Pancreas (tissue), 10 donors: ENCODE measurements around the gene NLRP6. TPM values are rescaled to one million over a fixed set of nuclear protein-coding genes. Genes with fewer than 3 reads are reported as not detected.
A peak's percentile ranks its signal among the peaks of the same experiment; 100 is the strongest.

Experiments used
- ATAC-seq, 4 donors: fragments of 200-7000 bp; cut with Tn5 transposase; one replicate each; pipeline versions ENCODE4 v1.8.0 to v1.9.1; 2020; ENCODE audit warnings: mild to moderate bottlenecking in 4 of 4, moderate library complexity in 4 of 4
- DNase-seq, 6 donors: peaks; one replicate each; pipeline ENCODE4 v3.0.0-alpha.2; 2020
- FAIRE-seq: peaks from 2 replicates; lab custom pipeline; 2012; peaks lifted over from hg19 to GRCh38; lab: Jason Lieb, UNC
- H3K27ac ChIP-seq, 4 donors: fragments of 200-600 bp; sonication (generic); 1 replicate in 3 of 4; 2 replicates in 1 of 4; pipeline versions ENCODE4 v1.5.0 to v1.8.0; 2020
- H3K27me3 ChIP-seq, 4 donors: fragments of 200-600 bp; one replicate each; pipeline ENCODE4 v1.8.0; 2021
- H3K36me3 ChIP-seq, 3 donors: fragments of 200-600 bp; sonication (generic) in 1 of 3; one replicate each; pipeline versions ENCODE4 v1.5.0 to v1.8.0; 2020 to 2021
- H3K4me1 ChIP-seq, 3 donors: fragments of 200-600 bp; one replicate each; pipeline ENCODE4 v1.8.0; 2021
- H3K4me3 ChIP-seq, 4 donors: fragments of 200-600 bp; sonication (generic) in 2 of 4; one replicate each; pipeline versions ENCODE4 v1.5.0 to v1.8.0; 2020 to 2021
- H3K9me3 ChIP-seq, 4 donors: fragments of 200-600 bp; one replicate each; pipeline ENCODE4 v1.8.0; 2021
- WGBS, 2 donors: extraction: QIAGEN DNeasy Blood & Tissue Kit; methylation state at CpG; one replicate each; pipeline ENCODE4 v1.1.7; 2013; 5-methylcytosine and 5-hydroxymethylcytosine counted together
- intact Hi-C, 3 donors: fragments of 100-400 bp; cut with DNase I; formaldehyde crosslinking; loops; one replicate each; pipeline versions ENCODE4 v1.11.1 to v1.14.2; 2022
- polyA plus RNA-seq, 2 donors: library from polyadenylated mRNA; stranded (reverse); fragments of 200-250 nt; gene quantifications; one replicate each; pipeline ENCODE4 v1.2.3, GENCODE V29; 2013
- total RNA-seq, 6 donors: library from RNA; stranded (reverse); fragmentation: NEBNext Ultra II Directional in 4 of 6; extraction: Animal tissue kit (Norgen Biotek cat#: 25700) in 4 of 6; gene quantifications; one replicate each; pipeline versions ENCODE4 v1.2.1 to v1.2.4, GENCODE V29; 2021 to 2023
- TF ChIP-seq, protein P1 (sequence below), 4 donors: fragments of 200-600 bp; sonication (generic) in 3 of 4; IDR thresholded peaks; one replicate each; pipeline versions ENCODE4 v1.5.0 to v1.8.0; 2021; ENCODE audit warnings: antibody characterized with exemption in 4 of 4
- donor health status: healthy with polysubstance abuse.
- donor health status: DM: no; HTN: no; CAD: no; lungs with moderate emphysema.
- donor health status: DM: no; HTN: no; CAD: no.
- donor health status: control.
- donor health status: control.
- donor health status: Bipolar disorder and iron deficiency.
- donor health status: DM: yes; HTN: yes; CAD: no.
- donor health status: DM: no; HTN: no; CAD: no.
- donor health status: DM: no; HTN: no; CAD: no.
- donor health status: DM: yes; HTN: yes; CAD: no.

Gene NLRP6
- total and polyA plus RNA-seq, 8 donors, result 0.05 to 0.23 (median 0.19) TPM; not detected in 2

DNA sequence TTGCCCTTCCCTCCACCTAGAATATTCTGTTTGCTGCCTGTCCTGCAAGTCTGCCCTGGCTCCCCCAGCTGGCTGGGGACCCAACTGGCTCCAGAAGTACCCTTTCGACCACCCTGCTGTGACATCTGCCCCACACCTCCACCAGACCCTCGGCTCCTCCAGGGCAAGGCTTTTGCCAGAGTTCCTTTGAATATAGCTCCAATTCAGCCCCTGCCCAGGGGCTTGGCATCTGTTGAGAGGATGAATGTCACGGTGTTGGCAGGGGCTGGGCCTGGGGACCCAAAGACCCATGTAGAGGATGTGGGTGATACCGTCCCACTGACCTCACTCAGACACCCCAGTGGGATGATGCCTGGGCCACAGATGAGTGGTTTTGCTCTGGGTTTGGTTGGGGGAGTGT, 4.0 kb downstream of the NLRP6 start:
- Histone ChIP-seq H3K4me3 (no peak overlapping the region), H3K27me3 (peaks cover 0 to 32% (median 14%) of the 10 kb centered on the region in 4 donors), H3K9me3 (no peaks in the 10 kb centered on the region), H3K4me1 (peaks cover 0 to 20% (median 0%) of the 10 kb centered on the region in 3 donors), H3K36me3 (no peaks in the 10 kb centered on the region), H3K27ac (no peak overlapping the region)
- 62 to 71% methylated on average over 4 of the region's 4 CpGs for WGBS, 2 donors
- DNase-seq (peak in 3 of 6 donors; percentile 7 to 44 (median 30)), FAIRE-seq (no peak), ATAC-seq (no peak)
- TF ChIP-seq, protein P1, sequence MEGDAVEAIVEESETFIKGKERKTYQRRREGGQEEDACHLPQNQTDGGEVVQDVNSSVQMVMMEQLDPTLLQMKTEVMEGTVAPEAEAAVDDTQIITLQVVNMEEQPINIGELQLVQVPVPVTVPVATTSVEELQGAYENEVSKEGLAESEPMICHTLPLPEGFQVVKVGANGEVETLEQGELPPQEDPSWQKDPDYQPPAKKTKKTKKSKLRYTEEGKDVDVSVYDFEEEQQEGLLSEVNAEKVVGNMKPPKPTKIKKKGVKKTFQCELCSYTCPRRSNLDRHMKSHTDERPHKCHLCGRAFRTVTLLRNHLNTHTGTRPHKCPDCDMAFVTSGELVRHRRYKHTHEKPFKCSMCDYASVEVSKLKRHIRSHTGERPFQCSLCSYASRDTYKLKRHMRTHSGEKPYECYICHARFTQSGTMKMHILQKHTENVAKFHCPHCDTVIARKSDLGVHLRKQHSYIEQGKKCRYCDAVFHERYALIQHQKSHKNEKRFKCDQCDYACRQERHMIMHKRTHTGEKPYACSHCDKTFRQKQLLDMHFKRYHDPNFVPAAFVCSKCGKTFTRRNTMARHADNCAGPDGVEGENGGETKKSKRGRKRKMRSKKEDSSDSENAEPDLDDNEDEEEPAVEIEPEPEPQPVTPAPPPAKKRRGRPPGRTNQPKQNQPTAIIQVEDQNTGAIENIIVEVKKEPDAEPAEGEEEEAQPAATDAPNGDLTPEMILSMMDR (IDR thresholded peaks at IDR 0.05), result no peak
- intact Hi-C loops, result no loop called here

DNA sequence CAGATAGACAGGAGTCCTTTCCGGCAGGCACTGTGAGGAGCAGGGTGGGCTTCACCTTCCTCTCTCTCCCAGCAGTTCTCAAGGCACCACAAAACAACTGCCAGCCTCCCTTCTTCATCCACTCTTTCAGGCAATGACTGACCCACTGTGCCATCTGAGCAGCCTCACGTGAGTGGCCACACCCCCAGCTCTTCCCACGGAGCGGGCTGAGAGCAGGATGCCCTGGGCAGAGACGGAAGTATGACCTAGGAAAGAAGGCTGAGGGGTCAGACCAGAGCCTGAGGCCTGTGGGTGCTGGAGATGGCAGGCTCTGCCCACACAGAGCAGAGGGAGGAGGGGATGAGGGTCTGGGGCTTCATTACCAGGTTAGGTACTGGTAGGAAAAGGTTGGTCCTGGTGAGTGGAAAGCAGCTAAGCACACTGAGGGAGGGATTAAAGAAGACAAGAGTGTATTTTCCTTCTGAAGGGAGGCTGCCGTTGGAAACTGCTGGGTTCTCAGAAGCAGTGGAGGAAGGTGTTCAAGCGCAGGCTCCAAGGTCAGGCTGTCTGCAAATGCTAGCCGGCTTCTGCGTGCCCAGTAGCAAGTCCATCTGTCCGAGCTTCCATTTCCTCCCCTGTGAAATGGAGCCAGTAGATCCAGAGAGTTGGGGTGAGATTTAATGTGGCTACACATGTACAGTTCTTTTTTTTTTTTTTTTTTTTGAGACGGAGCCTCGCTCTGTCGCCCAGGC, 4.6 kb downstream of the NLRP6 start:
- 36 to 43% methylated on average over 10 to 13 of the region's 13 CpGs for WGBS, 2 donors
- FAIRE-seq, result no peak
- Histone ChIP-seq H3K4me3 (no peak overlapping the region), H3K4me1 (peaks cover 0 to 20% (median 0%) of the 10 kb centered on the region in 3 donors), H3K36me3 (no peaks in the 10 kb centered on the region), H3K27ac (no peak overlapping the region), H3K27me3 (peaks cover 0 to 32% (median 14%) of the 10 kb centered on the region in 4 donors), H3K9me3 (no peaks in the 10 kb centered on the region)
- TF ChIP-seq, protein P1 (IDR thresholded peaks at IDR 0.05), result no peak
- no peak for ATAC-seq
- intact Hi-C loops, result no loop called here
- peak in 4 of 6 donors; percentile 10 to 45 (median 36) for DNase-seq

DNA sequence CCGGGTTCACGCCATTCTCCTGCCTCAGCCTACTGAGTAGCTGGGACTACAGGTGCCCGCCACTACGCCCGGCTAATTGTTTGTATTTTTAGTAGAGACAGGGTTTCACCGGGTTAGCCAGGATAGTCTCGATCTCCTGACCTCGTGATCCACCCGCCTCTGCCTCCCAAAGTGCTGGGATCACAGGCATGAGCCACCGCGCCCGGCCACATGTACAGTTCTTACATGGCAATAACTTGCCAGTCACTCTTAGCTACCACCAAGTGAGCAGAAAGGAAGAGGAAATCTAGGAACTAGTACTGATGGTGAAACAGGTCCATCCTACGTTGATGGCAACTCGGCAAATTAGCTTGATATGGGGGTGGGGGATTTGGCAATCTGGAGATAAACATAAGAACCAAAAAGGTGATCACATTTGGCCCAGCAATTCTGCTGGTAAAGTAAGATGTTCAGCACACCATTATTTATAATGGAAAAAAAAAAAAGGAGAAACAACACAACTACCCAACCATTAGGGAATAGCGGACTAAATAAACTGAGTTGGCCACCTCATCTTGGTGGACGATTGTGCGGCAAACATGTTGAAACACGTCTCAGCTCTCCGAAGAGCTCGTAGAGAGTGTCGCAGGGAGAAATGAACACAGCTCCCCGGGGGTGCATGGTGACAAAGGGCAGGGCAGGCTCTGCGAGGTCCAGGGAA, 5.3 kb downstream of the NLRP6 start:
- Histone ChIP-seq H3K27me3 (peaks cover 0 to 32% (median 14%) of the 10 kb centered on the region in 4 donors), H3K36me3 (no peaks in the 10 kb centered on the region), H3K9me3 (no peaks in the 10 kb centered on the region), H3K4me3 (no peak overlapping the region), H3K4me1 (peaks cover 0 to 20% (median 0%) of the 10 kb centered on the region in 3 donors), H3K27ac (no peak overlapping the region)
- ATAC-seq (no peak), DNase-seq (peak in 1 of 6 donors; percentile 3), FAIRE-seq (no peak)
- intact Hi-C loops, result no loop called here
- WGBS, 2 donors, result 84 to 88% methylated on average over 19 to 23 of the region's 23 CpGs
- TF ChIP-seq, protein P1 (IDR thresholded peaks at IDR 0.05), result no peak

DNA sequence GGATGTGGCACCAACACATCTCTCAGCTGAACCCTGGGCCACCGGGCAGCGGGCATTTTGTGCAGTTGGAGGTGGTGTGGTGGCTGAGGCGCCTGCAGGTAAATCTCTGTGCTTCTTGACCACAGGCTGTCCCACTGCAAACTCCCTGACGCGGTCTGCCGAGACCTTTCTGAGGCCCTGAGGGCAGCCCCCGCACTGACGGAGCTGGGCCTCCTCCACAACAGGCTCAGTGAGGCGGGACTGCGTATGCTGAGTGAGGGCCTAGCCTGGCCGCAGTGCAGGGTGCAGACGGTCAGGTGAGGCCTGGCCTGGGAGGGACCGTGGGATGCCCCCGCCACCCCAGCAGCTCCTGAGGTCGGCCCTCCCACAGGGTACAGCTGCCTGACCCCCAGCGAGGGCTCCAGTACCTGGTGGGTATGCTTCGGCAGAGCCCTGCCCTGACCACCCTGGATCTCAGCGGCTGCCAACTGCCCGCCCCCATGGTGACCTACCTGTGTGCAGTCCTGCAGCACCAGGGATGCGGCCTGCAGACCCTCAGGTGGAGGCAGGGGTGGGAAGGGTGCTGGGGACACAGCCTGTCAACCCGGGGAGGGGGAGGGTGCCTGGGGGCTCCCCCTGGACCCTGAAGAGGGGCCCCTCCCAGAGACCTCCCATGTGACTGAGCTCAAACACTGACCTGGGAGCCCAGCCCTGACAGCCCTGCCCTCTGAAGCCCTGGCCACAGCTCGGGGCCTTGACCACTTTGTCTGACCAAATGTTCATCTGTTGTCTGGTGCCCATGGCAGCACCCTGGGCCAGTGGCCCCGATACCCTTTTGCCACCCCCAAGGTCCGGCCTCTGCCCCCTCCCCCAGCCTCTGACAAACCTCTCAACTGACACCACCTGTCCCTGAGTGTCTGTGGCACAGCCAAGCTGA, 6.2 kb downstream of the NLRP6 start:
- intact Hi-C loops, result no loop called here
- H3K27me3 ChIP-seq, result peaks cover 0 to 32% (median 14%) of the 10 kb centered on the region in 4 donors

More for the DNA sequence above, 6.2 kb downstream of the NLRP6 start:
- Histone ChIP-seq H3K36me3 (no peaks in the 10 kb centered on the region), H3K4me1 (peaks cover 0 to 19% (median 0%) of the 10 kb centered on the region in 3 donors), H3K9me3 (no peaks in the 10 kb centered on the region), H3K4me3 (no peak overlapping the region), H3K27ac (no peak overlapping the region)
- WGBS, 2 donors, result 88 to 90% methylated on average over 24 of the region's 24 CpGs
- DNase-seq, result peak in 5 of 6 donors; percentile 10 to 79 (median 53)
- no peak for ATAC-seq
- TF ChIP-seq, protein P1 (IDR thresholded peaks at IDR 0.05), result no peak
- no peak for FAIRE-seq
